Measurements from ENCODE around the gene CELSR1. TPM values are rescaled to one million over a fixed set of nuclear protein-coding genes. Genes with fewer than 3 reads are reported as not detected.
"Not testable (repeated sequence)": the region's sequence is repeated elsewhere in the genome, so short reads cannot be mapped to it uniquely, and the experiment has no call there.

The CELSR1 gene
- total RNA-seq, 1 donor from 2014 or later, result 0.27 TPM

- H3K9me3 Mint-ChIP-seq (ENCODE audit: unreplicated experiment), result no peaks in the 10 kb centered on the region
- H3K27me3 Mint-ChIP-seq (ENCODE audit: unreplicated experiment), result no peaks in the 10 kb centered on the region
- no peak overlapping the region for H3K4me3 Mint-ChIP-seq (ENCODE audit: unreplicated experiment)
- TF ChIP-seq CTCF (IDR thresholded peaks at IDR 0.05; ENCODE audit: partially characterized antibody, unreplicated experiment), result no peak
- H3K27ac Mint-ChIP-seq (ENCODE audit: unreplicated experiment), result no peak overlapping the region
- no peaks in the 10 kb centered on the region for H3K4me1 Mint-ChIP-seq (ENCODE audit: low read depth, unreplicated experiment)
- DNase-seq, result no peak
- H3K36me3 Mint-ChIP-seq (ENCODE audit: unreplicated experiment), result no peaks in the 10 kb centered on the region
Observed at GRCh38 chr22:46519377-46519776, 18.0 kb downstream of the CELSR1 start.

GRCh38 chr22:46518542-46519325 is 18.7 kb downstream of the CELSR1 start:
- Mint-ChIP-seq H3K4me3 (ENCODE audit: unreplicated experiment) (no peak overlapping the region), H3K4me1 (ENCODE audit: low read depth, unreplicated experiment) (no peaks in the 10 kb centered on the region), H3K36me3 (ENCODE audit: unreplicated experiment) (no peaks in the 10 kb centered on the region), H3K27me3 (ENCODE audit: unreplicated experiment) (no peaks in the 10 kb centered on the region), H3K9me3 (ENCODE audit: unreplicated experiment) (peaks cover 1% of the 10 kb centered on the region), H3K27ac (ENCODE audit: unreplicated experiment) (no peak overlapping the region)
- no peak for TF ChIP-seq CTCF (IDR thresholded peaks at IDR 0.05; ENCODE audit: partially characterized antibody, unreplicated experiment)
- DNase-seq, result no peak

GRCh38 chr22:46518038-46518437 is 19.4 kb downstream of the CELSR1 start:
- H3K27me3 Mint-ChIP-seq (ENCODE audit: unreplicated experiment), result no peaks in the 10 kb centered on the region
- no peak for TF ChIP-seq CTCF (IDR thresholded peaks at IDR 0.05; ENCODE audit: partially characterized antibody, unreplicated experiment)
- H3K36me3 Mint-ChIP-seq (ENCODE audit: unreplicated experiment), result no peaks in the 10 kb centered on the region
- H3K4me1 Mint-ChIP-seq (ENCODE audit: low read depth, unreplicated experiment), result no peaks in the 10 kb centered on the region
- DNase-seq, result no peak
- H3K4me3 Mint-ChIP-seq (ENCODE audit: unreplicated experiment), result no peak overlapping the region
- no peak overlapping the region for H3K27ac Mint-ChIP-seq (ENCODE audit: unreplicated experiment)
- peaks cover 1% of the 10 kb centered on the region for H3K9me3 Mint-ChIP-seq (ENCODE audit: unreplicated experiment)

- no peaks in the 10 kb centered on the region for H3K36me3 Mint-ChIP-seq (ENCODE audit: unreplicated experiment)
- H3K27me3 Mint-ChIP-seq (ENCODE audit: unreplicated experiment), result no peaks in the 10 kb centered on the region
- peaks cover 1% of the 10 kb centered on the region for H3K9me3 Mint-ChIP-seq (ENCODE audit: unreplicated experiment)
- DNase-seq, result no peak
- H3K4me3 Mint-ChIP-seq (ENCODE audit: unreplicated experiment), result no peak overlapping the region
- no peaks in the 10 kb centered on the region for H3K4me1 Mint-ChIP-seq (ENCODE audit: low read depth, unreplicated experiment)
- H3K27ac Mint-ChIP-seq (ENCODE audit: unreplicated experiment), result no peak overlapping the region
- no peak for TF ChIP-seq CTCF (IDR thresholded peaks at IDR 0.05; ENCODE audit: partially characterized antibody, unreplicated experiment)
Observed at GRCh38 chr22:46517255-46517761, 20.1 kb downstream of the CELSR1 start.

- Mint-ChIP-seq H3K4me3 (ENCODE audit: unreplicated experiment) (no peak overlapping the region), H3K27me3 (ENCODE audit: unreplicated experiment) (no peaks in the 10 kb centered on the region), H3K36me3 (ENCODE audit: unreplicated experiment) (no peaks in the 10 kb centered on the region), H3K27ac (ENCODE audit: unreplicated experiment) (no peak overlapping the region), H3K9me3 (ENCODE audit: unreplicated experiment) (peaks cover 1% of the 10 kb centered on the region), H3K4me1 (ENCODE audit: low read depth, unreplicated experiment) (no peaks in the 10 kb centered on the region)
- no peak for DNase-seq
- TF ChIP-seq CTCF (IDR thresholded peaks at IDR 0.05; ENCODE audit: partially characterized antibody, unreplicated experiment), result no peak
Observed at GRCh38 chr22:46516638-46517037, 20.8 kb downstream of the CELSR1 start.

- not testable (repeated sequence) for H3K27ac Mint-ChIP-seq (ENCODE audit: unreplicated experiment); H3K36me3 Mint-ChIP-seq (ENCODE audit: unreplicated experiment); H3K4me3 Mint-ChIP-seq (ENCODE audit: unreplicated experiment); H3K9me3 Mint-ChIP-seq (ENCODE audit: unreplicated experiment); H3K27me3 Mint-ChIP-seq (ENCODE audit: unreplicated experiment); DNase-seq; H3K4me1 Mint-ChIP-seq (ENCODE audit: low read depth, unreplicated experiment)
Observed at GRCh38 chr22:46516112-46516487, 21.3 kb downstream of the CELSR1 start.

All from glutamatergic neuron (in vitro differentiated cells).